ENCODE data around the gene SPTLC3.

DNA sequence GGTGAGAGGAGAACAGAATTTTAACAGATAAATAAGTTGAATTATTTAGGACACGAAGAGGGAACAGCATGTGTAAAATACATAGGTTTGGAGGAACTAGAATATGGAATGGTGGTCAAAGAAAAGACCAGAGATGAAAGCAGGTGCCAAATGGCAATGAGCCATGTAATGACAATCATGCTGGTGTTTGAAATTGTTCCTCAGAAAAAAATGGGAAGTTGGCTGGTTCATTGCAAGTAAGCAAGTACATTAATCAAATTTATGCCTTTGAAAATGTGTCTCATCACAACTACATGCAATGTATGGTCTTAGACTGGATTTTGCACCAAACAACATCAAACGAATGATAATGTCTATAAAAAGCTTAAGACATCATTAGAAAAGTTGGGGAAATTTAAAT lies 83.3 kb downstream of the SPTLC3 start:
- TF ChIP-seq, protein P1, sequence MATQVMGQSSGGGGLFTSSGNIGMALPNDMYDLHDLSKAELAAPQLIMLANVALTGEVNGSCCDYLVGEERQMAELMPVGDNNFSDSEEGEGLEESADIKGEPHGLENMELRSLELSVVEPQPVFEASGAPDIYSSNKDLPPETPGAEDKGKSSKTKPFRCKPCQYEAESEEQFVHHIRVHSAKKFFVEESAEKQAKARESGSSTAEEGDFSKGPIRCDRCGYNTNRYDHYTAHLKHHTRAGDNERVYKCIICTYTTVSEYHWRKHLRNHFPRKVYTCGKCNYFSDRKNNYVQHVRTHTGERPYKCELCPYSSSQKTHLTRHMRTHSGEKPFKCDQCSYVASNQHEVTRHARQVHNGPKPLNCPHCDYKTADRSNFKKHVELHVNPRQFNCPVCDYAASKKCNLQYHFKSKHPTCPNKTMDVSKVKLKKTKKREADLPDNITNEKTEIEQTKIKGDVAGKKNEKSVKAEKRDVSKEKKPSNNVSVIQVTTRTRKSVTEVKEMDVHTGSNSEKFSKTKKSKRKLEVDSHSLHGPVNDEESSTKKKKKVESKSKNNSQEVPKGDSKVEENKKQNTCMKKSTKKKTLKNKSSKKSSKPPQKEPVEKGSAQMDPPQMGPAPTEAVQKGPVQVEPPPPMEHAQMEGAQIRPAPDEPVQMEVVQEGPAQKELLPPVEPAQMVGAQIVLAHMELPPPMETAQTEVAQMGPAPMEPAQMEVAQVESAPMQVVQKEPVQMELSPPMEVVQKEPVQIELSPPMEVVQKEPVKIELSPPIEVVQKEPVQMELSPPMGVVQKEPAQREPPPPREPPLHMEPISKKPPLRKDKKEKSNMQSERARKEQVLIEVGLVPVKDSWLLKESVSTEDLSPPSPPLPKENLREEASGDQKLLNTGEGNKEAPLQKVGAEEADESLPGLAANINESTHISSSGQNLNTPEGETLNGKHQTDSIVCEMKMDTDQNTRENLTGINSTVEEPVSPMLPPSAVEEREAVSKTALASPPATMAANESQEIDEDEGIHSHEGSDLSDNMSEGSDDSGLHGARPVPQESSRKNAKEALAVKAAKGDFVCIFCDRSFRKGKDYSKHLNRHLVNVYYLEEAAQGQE (IDR thresholded peaks at IDR 0.05; ENCODE audit: insufficient read depth in 1 of 2, low read depth in 2 of 2, low read length in 2 of 2): no peak
- no peak for TF ChIP-seq TAF1 (IDR thresholded peaks at IDR 0.05; ENCODE audit: borderline replicate concordance, insufficient read depth, low read length)
- TF ChIP-seq POLR2AphosphoS5 (IDR thresholded peaks at IDR 0.05; ENCODE audit: low read depth, low read length): no peak
- no peak for TF ChIP-seq SIN3A (IDR thresholded peaks at IDR 0.05; ENCODE audit: borderline replicate concordance, insufficient read depth, low read length)

Measured in PFSK-1 (cell line).